HCT116 (cell line): ENCODE data around the gene FSTL4. TPM values are rescaled to one million over a fixed set of nuclear protein-coding genes. Genes with fewer than 3 reads are reported as not detected.

Source experiments
- ATAC-seq: fragments of 200-7000 bp; cut with Tn5 transposase; 2 replicates; pipeline ENCODE4 v1.9.1; 2020; ENCODE audit warnings: mild to moderate bottlenecking, moderate library complexity
- BruUV-seq: library from RNA; stranded (reverse); fragments of 400-500 nt; replicated peaks from 2 replicates; lab custom pipeline; 2021; lab: Mats Ljungman, UMichigan
- CTCF ChIA-PET: fragments of 300-600 bp; sonication (Branson Sonifier 250); formaldehyde crosslinking; loops from one replicate; lab custom pipeline; 2021; ENCODE audit warnings: antibody characterized with exemption; lab: Charles Lee
- POLR2A ChIA-PET: fragments of 300-600, 350-600 bp; sonication (Branson Sonifier 250); formaldehyde crosslinking; loops from one replicate; lab custom pipeline; 2021; ENCODE audit warnings: antibody characterized with exemption; lab: Charles Lee
- RAD21 ChIA-PET, 2 experiments: fragments of 300-600 bp; sonication (Branson Sonifier 250); formaldehyde crosslinking; loops; one replicate each; lab custom pipeline; 2023; ENCODE audit warnings: low total read pairs in 2 of 2; ENCODE audit not compliant: uncharacterized antibody in 2 of 2, unreplicated experiment in 2 of 2, low non-redundant PET in 1 of 2; lab: Charles Lee
- DNase-seq: peaks from one replicate; pipeline ENCODE4 v3.0.0-alpha.2; 2010; ENCODE audit warnings: low read depth, low spot score
- H2AFZ ChIP-seq: fragments of 200-600 bp; shearing (Covaris generic), sonication (generic); 2 replicates; pipeline ENCODE4 v1.6.1; 2017; ENCODE audit warnings: low read depth, mixed run types, mixed read lengths, antibody characterized with exemption, low read length; ENCODE audit not compliant: poor library complexity, severe bottlenecking
- H3K27ac ChIP-seq: 2 replicates; pipeline ENCODE4 v1.5.1; 2012; ENCODE audit warnings: low read depth, low read length
- H3K27me3 ChIP-seq: fragments of 200-600 bp; sonication (generic); 2 replicates; pipeline ENCODE4 v1.6.1; 2016; ENCODE audit warnings: mixed run types, low read length, mixed read lengths; ENCODE audit not compliant: insufficient read depth
- H3K36me3 ChIP-seq, 2 experiments: fragments of 200-500 bp in 1 of 2; fragments of 200-600 bp in 1 of 2; sonication (Bioruptor generic) in 1 of 2; sonication (generic) in 1 of 2; 2 replicates each; pipeline versions ENCODE4 v1.5.1 to v1.6.1; 2014 to 2016; ENCODE audit warnings: low read length in 2 of 2, inconsistent platforms in 1 of 2, mixed read lengths in 1 of 2, mixed run types in 1 of 2; ENCODE audit not compliant: insufficient read depth in 2 of 2, control insufficient read depth in 1 of 2
- H3K4me1 ChIP-seq, 2 experiments: fragments of 200-600 bp in 1 of 2; sonication (generic) in 1 of 2; 2 replicates each; pipeline versions ENCODE4 v1.5.1 to v1.6.1; 2012 to 2017; ENCODE audit warnings: low read length in 2 of 2, inconsistent platforms in 1 of 2, mild to moderate bottlenecking in 1 of 2, mixed read lengths in 1 of 2, mixed run types in 1 of 2, moderate library complexity in 1 of 2; ENCODE audit not compliant: insufficient read depth in 2 of 2, control insufficient read depth in 1 of 2
- H3K4me2 ChIP-seq: fragments of 200-600 bp; sonication (generic); 2 replicates; pipeline ENCODE4 v1.6.1; 2017; ENCODE audit warnings: mixed run types, low read length, mixed read lengths
- H3K4me3 ChIP-seq, 2 experiments: fragments of 200-600 bp in 1 of 2; sonication (generic) in 1 of 2; replicated peaks in 1 of 2; 2 replicates each; pipeline ENCODE4 v1.5.1; 2011 to 2016; ENCODE audit warnings: low read length in 2 of 2, control low read depth in 1 of 2, low read depth in 1 of 2, mild to moderate bottlenecking in 1 of 2, mixed read lengths in 1 of 2, mixed run types in 1 of 2
- H3K79me2 ChIP-seq: fragments of 200-600 bp; sonication (generic); 2 replicates; pipeline ENCODE4 v1.6.1; 2017; ENCODE audit warnings: mild to moderate bottlenecking, mixed run types, low read length, moderate library complexity, mixed read lengths; ENCODE audit not compliant: insufficient read depth
- H3K9ac ChIP-seq: fragments of 200-600 bp; sonication (generic); 2 replicates; pipeline ENCODE4 v1.6.1; 2016; ENCODE audit warnings: low read length, mixed read lengths
- H3K9me2 ChIP-seq: fragments of 200-600 bp; sonication (generic), shearing (Covaris generic); 2 replicates; pipeline ENCODE4 v1.6.1; 2017; ENCODE audit warnings: mixed run types, mild to moderate bottlenecking, moderate library complexity; ENCODE audit not compliant: insufficient read depth
- H3K9me3 ChIP-seq, 2 experiments: fragments of 200-500 bp in 1 of 2; fragments of 200-600 bp in 1 of 2; sonication (Bioruptor generic) in 1 of 2; sonication (generic) in 1 of 2; 2 replicates each; pipeline ENCODE4 v1.6.1; 2014 to 2017; ENCODE audit warnings: low read length in 2 of 2, mixed read lengths in 2 of 2, inconsistent platforms in 1 of 2, low read depth in 1 of 2, mild to moderate bottlenecking in 1 of 2, mixed run types in 1 of 2, moderate library complexity in 1 of 2; ENCODE audit not compliant: control insufficient read depth in 1 of 2, insufficient read depth in 1 of 2
- H4K20me1 ChIP-seq: fragments of 200-600 bp; sonication (generic), shearing (Covaris generic); 2 replicates; pipeline ENCODE4 v1.6.1; 2017; ENCODE audit warnings: mixed run types, mild to moderate bottlenecking, moderate library complexity; ENCODE audit not compliant: insufficient read depth
- REST ChIP-seq: IDR thresholded peaks from 2 replicates; pipeline ENCODE4 v1.6.1; 2012; ENCODE audit warnings: low read depth
- SP1 ChIP-seq: IDR thresholded peaks from 2 replicates; pipeline ENCODE4 v1.6.1; 2012; ENCODE audit warnings: low read depth
- ZNF274 ChIP-seq: fragments of 200-500 bp; sonication (Bioruptor generic); IDR thresholded peaks from 2 replicates; pipeline ENCODE4 v1.6.1; 2014; ENCODE audit warnings: mild to moderate bottlenecking, low read depth, low read length, inconsistent platforms
- intact Hi-C: fragments of 100-400 bp; cut with micrococcal nuclease; formaldehyde crosslinking; loops from 2 replicates; pipeline ENCODE4 v1.10.0; 2022
- total RNA-seq: library from RNA; stranded (reverse); gene quantifications from one replicate; pipeline ENCODE4 v1.2.1, GENCODE V29; 2021; ENCODE audit not compliant: unreplicated experiment
- TF ChIP-seq, protein P1 (sequence below): IDR thresholded peaks from 2 replicates; pipeline ENCODE4 v1.6.1; 2011; ENCODE audit warnings: mild to moderate bottlenecking, low read length, moderate library complexity; ENCODE audit not compliant: insufficient replicate concordance; ENCODE audit errors: extremely low read depth

Gene FSTL4
- total RNA-seq, 1 experiment from 2014 or later, result 0.37 TPM

- TF ChIP-seq REST (no peak), SP1 (no peak)
Observed at GRCh38 chr5:133325864-133326263, 286.5 kb downstream of the FSTL4 start (continued).

GRCh38 chr5:133324926-133325325 is 287.4 kb downstream of the FSTL4 start:
- no peak overlapping the region for H3K27ac ChIP-seq
- intact Hi-C loops, result no loop called here
- no peak overlapping the region for H3K9ac ChIP-seq
- H3K27me3 ChIP-seq, result no peaks in the 10 kb centered on the region
- no peaks in the 10 kb centered on the region for H3K36me3 ChIP-seq
- ATAC-seq (no peak), DNase-seq (no peak)
- no peaks in the 10 kb centered on the region for H4K20me1 ChIP-seq
- TF ChIP-seq ZNF274, result no peak
- TF ChIP-seq, protein P1, sequence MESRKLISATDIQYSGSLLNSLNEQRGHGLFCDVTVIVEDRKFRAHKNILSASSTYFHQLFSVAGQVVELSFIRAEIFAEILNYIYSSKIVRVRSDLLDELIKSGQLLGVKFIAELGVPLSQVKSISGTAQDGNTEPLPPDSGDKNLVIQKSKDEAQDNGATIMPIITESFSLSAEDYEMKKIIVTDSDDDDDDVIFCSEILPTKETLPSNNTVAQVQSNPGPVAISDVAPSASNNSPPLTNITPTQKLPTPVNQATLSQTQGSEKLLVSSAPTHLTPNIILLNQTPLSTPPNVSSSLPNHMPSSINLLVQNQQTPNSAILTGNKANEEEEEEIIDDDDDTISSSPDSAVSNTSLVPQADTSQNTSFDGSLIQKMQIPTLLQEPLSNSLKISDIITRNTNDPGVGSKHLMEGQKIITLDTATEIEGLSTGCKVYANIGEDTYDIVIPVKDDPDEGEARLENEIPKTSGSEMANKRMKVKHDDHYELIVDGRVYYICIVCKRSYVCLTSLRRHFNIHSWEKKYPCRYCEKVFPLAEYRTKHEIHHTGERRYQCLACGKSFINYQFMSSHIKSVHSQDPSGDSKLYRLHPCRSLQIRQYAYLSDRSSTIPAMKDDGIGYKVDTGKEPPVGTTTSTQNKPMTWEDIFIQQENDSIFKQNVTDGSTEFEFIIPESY, result no peak
- H3K9me3 ChIP-seq, result no peaks in the 10 kb centered on the region
- ChIA-PET POLR2A (no interaction called here), RAD21 (no interaction called here), CTCF (no interaction called here)
- BruUV-seq, result no TSS peak
- no peak overlapping the region for H2AFZ ChIP-seq
- H3K9me2 ChIP-seq, result no peaks in the 10 kb centered on the region
- no peak overlapping the region for H3K4me2 ChIP-seq
- H3K4me1 ChIP-seq, result peaks cover 3 to 6% of the 10 kb centered on the region in 2 experiments
- H3K4me3 ChIP-seq, result no peak overlapping the region
- H3K79me2 ChIP-seq, result no peaks in the 10 kb centered on the region
